GM21367 (cell line): Measurements from ENCODE around the gene SMC5.
"Not testable (repeated sequence)": the region's sequence is repeated elsewhere in the genome, so short reads cannot be mapped to it uniquely, and the experiment has no call there.

Source experiments
- ATAC-seq: cut with Tn5 transposase; IDR thresholded peaks from one replicate; pipeline ENCODE4 v1.9.1; 2021; ENCODE audit not compliant: unreplicated experiment

The SMC5 gene

DNA sequence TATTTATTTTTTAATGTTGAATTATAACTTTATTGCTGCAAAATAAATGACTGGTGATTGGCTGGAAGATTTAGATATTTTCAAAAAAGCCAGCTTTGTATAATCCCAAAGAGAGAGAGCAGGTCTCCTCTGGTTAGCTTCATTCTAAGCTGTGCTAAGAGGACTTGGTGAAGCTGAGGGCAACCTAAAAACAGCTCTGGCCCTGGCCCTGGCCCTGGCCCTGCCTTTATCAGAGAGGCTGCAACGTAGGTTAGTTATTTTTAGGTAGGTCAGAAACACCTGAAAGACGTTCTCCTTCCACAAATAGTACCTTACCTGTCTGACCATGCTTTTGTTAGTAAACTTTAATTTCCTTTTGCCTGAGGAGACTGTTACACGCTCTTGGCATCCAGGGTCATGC, 97.0 kb downstream of the SMC5 start:
- no peak for ATAC-seq

DNA sequence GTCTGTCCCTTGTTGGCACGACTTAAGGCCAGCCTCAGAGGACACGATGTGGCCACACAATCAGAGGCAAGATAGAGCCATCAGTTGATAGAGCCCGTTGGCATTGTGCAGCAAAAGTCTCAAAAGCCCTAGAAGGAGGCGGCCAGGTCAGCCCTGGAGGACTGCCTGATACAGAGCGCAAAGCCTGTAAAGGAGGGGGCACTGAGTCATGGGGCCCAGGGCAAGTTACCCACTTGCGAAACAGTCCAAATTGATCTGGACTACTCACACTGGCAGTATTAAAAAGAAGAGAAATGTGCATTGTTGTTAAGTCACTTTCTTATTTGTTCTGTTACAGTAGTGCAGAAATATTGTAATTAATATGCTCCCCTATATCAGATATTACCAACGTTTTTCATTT, 104.2 kb downstream of the SMC5 start:
- no peak for ATAC-seq

DNA sequence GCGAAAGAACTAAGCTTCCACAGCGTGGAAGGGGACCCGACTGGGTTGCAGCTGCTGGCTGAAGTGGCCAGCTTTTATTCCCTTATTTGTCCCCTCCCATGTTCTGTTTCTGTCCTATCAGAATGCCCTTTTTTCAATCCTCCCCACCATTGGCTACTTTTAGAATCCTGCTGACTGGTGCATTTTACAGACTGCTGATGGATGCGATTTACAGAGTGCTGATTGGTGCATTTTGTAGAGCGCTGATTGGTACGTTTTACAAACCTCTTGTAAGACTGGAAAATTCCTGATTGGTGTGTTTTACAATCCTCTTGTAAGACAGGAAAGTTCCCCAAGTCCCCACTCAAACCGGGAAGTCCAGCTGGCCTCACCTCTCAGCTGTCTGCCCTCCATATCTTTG, 105.0 kb downstream of the SMC5 start:
- no peak for ATAC-seq

DNA sequence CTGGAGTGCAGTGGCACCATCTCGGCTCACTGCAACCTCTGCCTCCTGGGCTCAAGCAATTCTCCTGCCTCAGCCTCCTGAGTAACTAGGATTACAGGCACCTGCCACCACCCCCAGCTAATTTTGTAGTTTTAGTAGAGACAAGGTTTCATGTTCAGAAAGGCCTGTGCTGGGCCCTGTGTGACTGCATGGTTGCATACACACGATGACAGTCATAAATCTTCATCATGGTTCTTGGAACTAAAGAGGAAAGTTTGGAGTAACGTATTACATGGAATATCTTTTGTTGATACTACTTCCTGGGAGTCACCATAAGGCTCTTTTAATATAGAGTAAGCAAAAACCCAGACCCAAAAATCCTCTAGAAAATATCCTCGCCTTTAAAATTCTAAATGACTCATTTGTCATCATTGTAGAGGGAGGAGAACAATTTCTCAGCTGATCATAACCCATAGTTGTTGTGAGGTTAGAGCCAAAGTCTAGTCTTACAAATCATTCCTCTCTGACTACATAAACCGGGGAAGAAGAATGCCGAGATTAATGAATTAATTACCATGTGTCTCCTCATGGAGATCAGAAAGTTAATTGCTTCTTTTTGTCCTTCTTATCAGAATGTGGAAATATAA, 108.6 kb downstream of the SMC5 start:
- no peak for ATAC-seq

- ATAC-seq: no peak
Measured at GRCh38 chr9:70374962-70375618, 116.3 kb downstream of the SMC5 start.

GRCh38 chr9:70382046-70382708, 123.4 kb downstream of the SMC5 start:
- no peak for ATAC-seq

GRCh38 chr9:70382709-70383605, 124.2 kb downstream of the SMC5 start:
- no peak for ATAC-seq

- no peak for ATAC-seq
Measured at GRCh38 chr9:70385426-70385825, 126.6 kb downstream of the SMC5 start.

- no peak for ATAC-seq
Measured at GRCh38 chr9:70387663-70388062, 128.9 kb downstream of the SMC5 start.

- ATAC-seq: no peak
Measured at GRCh38 chr9:70389188-70389587, 130.4 kb downstream of the SMC5 start.

DNA sequence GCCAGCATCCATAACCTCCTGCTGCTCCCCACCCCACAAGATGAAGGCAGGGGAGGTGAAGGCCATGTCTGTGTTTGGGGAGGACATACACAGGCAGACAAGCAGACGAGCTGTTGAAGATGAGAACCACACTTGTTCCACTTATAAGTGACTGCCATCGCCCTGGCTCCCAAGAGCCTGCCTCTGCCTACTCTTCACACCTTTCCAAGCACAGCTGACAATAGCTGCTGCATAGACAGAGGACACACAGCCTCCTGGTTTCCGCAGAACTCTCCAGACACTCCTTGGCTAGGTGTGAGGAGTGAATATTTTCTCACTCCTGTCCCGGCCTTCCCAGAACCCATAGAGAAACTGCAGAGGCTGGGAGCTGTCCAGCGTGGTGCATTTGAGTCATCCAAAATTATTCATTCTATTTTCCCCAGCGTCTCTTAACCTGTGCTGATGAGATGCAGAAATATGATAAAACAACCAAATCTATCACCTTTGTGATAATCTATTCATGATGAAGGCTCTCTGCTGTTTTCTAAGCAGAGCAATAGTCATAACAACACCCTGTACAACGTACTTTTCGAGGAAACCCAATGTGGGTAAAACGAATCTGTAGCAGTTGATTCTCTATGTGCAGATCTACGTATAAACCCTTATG, 131.0 kb downstream of the SMC5 start:
- ATAC-seq: no peak

DNA sequence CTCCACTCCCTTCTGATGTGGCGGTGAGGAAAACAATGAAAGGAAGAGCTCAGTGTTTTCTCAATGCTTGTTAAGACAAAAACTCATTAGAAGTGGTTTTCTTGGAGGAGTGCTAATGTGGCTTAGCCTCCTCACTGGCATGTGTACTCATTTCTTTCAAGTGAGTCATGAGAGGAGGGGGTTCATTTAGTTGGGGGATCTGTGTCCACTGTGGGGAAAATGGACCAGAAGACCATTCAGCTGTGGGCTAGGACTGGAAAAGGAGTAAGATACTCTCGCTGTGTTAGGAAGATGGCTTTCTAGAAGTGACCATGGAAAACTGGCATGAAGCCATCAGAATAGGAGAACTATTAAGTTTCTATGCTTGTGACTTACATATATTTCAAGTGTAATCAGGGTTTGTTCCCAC, 132.2 kb downstream of the SMC5 start:
- ATAC-seq: no peak

DNA sequence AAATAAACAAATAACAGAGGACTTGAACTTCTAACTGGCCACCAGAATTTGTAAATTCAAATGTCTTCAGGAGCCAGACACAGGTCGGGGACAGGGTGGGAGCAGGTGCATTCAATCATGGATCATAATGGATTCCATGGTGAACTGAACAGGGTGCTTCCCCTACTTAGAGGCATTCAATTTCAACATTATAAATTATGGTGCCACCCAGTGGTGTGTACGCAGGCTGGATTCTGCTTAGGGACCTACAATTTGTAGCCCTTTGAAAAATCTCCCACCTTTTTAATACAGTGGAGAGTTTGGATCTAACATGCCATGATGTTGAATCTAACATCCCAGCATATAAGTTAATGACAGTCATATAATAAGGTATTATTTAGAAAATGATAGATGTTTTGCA, 133.4 kb downstream of the SMC5 start:
- ATAC-seq: no peak

DNA sequence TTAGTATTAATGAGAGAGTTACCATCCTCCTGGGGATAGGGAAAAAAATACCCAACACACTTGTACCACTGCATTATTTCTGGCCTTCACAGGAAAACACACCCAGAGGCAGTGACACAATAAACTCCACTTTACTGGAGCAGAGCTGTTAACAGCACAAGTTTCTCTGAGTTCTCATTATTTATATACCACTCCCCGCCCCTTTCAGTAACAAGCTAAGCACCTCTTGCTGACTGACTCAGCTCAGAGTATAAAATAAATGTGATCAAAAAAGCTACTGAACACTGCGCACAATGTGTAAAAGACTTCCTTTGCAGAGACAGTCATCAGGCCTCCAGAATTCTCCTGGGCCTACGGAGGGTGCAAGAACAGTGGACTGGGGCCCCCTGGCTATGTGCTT, 134.1 kb downstream of the SMC5 start:
- no peak for ATAC-seq

GRCh38 chr9:70395652-70396051, 136.9 kb downstream of the SMC5 start:
- no peak for ATAC-seq

- ATAC-seq: peak; percentile 99
Measured at GRCh38 chr9:70398145-70398556, 139.4 kb downstream of the SMC5 start.

DNA sequence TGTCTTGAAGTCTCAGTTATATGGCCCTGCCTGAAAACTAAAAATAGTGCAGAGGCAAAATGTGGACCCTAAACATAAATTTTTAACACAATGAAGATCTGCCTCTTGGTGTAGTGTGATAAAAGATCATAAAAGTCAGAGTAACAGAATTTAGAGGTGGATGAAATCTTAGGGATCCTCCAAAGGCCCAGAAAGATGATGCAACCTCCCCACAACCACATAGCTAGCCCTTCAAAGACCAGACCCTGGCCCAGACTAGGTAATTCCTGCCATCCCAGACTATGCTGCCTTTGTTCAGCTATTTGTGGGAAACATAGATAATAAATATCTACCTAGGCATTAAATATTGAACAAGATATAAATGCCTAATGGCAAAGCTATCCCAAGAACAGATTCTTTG, 140.4 kb downstream of the SMC5 start:
- no peak for ATAC-seq

DNA sequence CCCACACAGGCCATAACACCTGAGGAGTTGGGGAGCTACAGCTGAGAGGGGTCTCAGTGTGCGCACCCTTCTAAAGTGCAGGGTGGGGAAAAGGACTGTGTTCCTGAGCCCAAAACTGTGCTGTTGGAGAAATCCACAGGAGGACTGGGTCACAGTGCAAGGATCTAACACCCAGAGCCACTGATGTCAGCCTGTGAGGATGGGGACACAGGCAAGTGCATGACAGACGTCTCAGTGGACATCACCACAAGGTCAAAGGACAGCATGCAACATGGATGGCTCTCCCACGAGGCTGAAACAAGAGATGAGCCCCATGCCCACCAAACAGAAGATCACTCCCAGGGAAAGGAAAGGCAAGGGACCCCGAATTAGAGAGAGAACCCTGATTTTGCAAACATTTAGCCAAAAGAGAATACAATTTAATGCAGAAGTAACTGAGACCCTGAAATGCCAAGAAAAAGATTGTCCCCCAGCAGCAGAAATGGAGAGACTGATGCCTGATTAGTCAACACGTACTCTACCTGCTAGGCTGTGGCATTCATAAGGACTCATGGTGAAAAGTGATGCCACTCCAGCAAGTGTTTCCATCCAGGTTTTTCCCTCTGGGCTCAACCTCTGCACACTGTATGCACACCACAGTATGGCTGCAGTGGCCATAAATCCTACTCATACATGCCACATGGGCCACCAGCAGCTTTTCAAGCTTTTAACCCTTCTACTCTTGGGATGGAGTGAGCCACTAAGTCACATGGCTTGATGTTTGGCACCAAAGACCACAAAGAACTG, 141.5 kb downstream of the SMC5 start:
- ATAC-seq: no peak

DNA sequence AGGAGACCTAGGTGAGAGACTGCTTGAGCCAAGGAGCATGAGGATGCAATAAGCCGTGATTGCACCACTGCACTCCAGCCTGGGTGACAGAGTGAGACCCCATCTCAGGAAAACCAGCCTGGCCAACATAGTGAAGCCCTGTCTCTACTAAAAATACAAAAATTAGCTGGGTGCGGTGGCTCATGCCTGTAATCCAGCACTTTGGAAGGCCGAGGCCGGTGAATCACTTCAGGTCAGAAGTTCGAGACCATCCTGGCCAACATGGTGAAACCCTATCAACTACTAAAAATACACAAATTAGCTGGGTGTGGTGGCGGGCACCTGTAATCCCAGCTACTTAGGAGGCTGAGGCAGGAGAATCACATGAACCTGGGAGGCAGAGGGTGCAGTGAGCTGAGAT, 142.5 kb downstream of the SMC5 start:
- ATAC-seq: not testable (repeated sequence)

DNA sequence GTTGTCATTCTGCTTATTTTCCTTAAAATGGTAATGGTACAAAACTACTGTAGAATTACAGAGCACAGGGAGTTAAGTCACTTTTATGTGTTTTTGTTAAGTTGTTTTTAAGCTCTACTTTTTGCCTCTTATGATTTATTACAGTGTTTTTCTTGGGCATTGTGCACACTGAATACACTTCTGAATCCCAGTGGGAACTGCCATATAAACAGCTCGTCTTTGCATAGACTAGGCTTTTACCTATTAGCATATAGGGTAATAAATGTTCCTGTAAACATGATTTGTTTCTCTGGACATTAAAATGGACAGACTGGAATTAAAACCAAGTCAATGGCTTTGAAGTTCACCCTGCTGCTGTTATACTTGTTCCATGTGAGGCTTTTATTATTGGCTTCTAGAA, 143.4 kb downstream of the SMC5 start:
- ATAC-seq: no peak
